Measurements from ENCODE around the gene GH1.
A peak's percentile ranks its signal among the peaks of the same experiment; 100 is the strongest.
"Not testable (repeated sequence)": the region's sequence is repeated elsewhere in the genome, so short reads cannot be mapped to it uniquely, and the experiment has no call there.

GH1 gene

DNA sequence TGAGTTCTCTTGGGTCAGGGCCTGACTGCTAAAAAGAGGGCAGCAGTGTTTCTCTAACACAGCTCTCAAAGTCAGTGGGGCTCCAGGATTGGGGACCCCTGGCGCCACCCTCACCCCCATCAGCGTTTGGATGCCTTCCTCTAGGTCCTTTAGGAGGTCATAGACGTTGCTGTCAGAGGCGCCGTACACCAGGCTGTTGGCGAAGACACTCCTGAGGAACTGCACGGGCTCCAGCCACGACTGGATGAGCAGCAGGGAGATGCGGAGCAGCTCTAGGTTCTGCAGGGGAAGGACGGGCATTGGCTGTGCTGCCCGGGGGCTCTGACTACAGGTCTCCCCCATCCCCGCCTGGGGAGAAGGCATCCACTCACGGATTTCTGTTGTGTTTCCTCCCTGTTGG, 993 bp downstream of the GH1 start:
- H3K27me3 ChIP-seq (replicated peaks): peaks cover 3% of the 10 kb centered on the region
- in situ Hi-C loops (cut with HindIII; ENCODE audit: low pct_ligation_motif_present, low sequenced_read_pairs): no loop called here
- no peak for DNase-seq
- TF ChIP-seq, protein P1, sequence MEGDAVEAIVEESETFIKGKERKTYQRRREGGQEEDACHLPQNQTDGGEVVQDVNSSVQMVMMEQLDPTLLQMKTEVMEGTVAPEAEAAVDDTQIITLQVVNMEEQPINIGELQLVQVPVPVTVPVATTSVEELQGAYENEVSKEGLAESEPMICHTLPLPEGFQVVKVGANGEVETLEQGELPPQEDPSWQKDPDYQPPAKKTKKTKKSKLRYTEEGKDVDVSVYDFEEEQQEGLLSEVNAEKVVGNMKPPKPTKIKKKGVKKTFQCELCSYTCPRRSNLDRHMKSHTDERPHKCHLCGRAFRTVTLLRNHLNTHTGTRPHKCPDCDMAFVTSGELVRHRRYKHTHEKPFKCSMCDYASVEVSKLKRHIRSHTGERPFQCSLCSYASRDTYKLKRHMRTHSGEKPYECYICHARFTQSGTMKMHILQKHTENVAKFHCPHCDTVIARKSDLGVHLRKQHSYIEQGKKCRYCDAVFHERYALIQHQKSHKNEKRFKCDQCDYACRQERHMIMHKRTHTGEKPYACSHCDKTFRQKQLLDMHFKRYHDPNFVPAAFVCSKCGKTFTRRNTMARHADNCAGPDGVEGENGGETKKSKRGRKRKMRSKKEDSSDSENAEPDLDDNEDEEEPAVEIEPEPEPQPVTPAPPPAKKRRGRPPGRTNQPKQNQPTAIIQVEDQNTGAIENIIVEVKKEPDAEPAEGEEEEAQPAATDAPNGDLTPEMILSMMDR (IDR thresholded peaks at IDR 0.05; ENCODE audit: low read depth, low read length, missing control alignments): no peak
- no peak overlapping the region for H3K4me3 ChIP-seq (ENCODE audit: low read depth, low read length)
- no peaks in the 10 kb centered on the region for H3K36me3 ChIP-seq (replicated peaks)
- H3K27ac ChIP-seq: no peak overlapping the region

DNA sequence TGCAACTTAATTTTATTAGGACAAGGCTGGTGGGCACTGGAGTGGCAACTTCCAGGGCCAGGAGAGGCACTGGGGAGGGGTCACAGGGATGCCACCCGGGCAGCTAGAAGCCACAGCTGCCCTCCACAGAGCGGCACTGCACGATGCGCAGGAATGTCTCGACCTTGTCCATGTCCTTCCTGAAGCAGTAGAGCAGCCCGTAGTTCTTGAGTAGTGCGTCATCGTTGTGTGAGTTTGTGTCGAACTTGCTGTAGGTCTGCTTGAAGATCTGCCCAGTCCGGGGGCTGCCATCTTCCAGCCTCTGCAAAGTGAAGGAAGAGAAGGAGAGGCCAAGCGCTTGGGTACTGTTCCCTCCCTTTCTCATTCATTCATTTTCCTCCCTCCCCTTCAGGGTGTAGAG, 1.4 kb downstream of the GH1 start:
- in situ Hi-C loops (cut with HindIII; ENCODE audit: low pct_ligation_motif_present, low sequenced_read_pairs); H3K4me3 ChIP-seq (ENCODE audit: low read depth, low read length); H3K36me3 ChIP-seq (replicated peaks); DNase-seq; H3K27me3 ChIP-seq (replicated peaks); H3K27ac ChIP-seq: not testable (repeated sequence)

DNA sequence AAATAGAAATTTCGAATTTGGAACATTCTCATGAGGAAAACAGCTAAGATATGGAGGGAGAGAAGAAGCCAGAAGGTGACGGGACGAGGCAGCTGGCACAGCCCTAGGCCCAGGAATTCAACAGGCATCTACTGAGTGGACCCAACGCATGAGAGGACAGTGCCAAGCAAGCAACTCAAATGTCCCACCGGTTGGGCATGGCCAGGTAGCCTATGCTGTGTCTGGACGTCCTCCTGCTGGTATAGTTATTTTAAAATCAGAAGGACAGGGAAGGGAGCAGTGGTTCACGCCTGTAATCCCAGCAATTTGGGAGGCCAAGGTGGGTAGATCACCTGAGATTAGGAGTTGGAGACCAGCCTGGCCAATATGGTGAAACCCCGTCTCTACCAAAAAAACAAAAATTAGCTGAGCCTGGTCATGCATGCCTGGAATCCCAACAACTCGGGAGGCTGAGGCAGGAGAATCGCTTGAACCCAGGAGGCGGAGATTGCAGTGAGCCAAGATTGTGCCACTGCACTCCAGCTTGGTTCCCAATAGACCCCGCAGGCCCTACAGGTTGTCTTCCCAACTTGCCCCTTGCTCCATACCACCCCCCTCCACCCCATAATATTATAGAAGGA, 2.0 kb downstream of the GH1 start:
- Histone ChIP-seq H3K27me3 (replicated peaks) (peaks cover 3% of the 10 kb centered on the region), H3K27ac (no peak overlapping the region), H3K4me3 (ENCODE audit: low read depth, low read length) (no peak overlapping the region), H3K36me3 (replicated peaks) (no peaks in the 10 kb centered on the region)
- in situ Hi-C loops (cut with HindIII; ENCODE audit: low pct_ligation_motif_present, low sequenced_read_pairs): no loop called here
- TF ChIP-seq, protein P1 (IDR thresholded peaks at IDR 0.05; ENCODE audit: low read depth, low read length, missing control alignments): no peak
- DNase-seq: no peak

DNA sequence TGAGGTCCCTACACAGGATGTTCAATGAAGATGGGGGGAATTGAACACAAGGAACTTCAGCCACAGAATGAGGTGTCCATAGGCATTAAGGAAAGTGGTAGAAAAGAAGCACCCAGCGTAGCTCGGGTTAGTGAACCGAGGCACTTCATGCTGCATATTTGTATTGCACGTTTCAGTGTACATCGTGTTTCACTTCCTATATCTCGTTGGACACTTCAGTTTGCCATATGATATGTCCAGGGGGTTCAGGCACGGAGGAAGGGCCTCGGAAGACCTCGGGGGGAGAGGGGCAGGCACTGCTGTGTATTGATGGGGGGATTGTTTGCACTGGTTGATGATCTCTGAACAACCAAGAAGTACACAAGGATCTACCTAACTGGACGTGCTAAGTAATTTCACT, 2.9 kb downstream of the GH1 start:
- H3K27ac ChIP-seq; DNase-seq; in situ Hi-C loops (cut with HindIII; ENCODE audit: low pct_ligation_motif_present, low sequenced_read_pairs); H3K4me3 ChIP-seq (ENCODE audit: low read depth, low read length); H3K36me3 ChIP-seq (replicated peaks); H3K27me3 ChIP-seq (replicated peaks): not testable (repeated sequence)

DNA sequence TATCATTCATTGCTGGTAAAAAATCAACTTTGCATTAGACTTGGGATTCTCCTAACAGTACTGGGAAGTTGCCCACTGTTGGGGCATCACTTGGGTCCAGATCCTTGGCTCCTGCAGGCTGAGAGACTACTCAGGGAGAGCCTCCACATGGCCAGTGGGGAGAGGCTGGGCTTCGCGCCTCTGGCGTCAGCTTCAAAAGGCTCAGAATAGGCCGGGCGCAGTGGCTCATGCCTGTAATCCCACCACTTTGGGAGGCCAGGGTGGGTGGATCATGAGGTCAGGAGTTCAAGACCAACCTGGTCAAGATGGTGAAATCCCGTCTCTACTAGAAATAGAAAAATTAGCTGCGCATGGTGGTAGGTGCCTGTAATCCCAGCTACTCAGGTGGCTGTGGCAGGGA, 4.2 kb downstream of the GH1 start:
- peaks cover 9% of the 10 kb centered on the region for H3K27me3 ChIP-seq (replicated peaks)
- no peak overlapping the region for H3K27ac ChIP-seq
- no peak overlapping the region for H3K4me3 ChIP-seq (ENCODE audit: low read depth, low read length)
- H3K36me3 ChIP-seq (replicated peaks): no peaks in the 10 kb centered on the region
- DNase-seq: no peak
- TF ChIP-seq, protein P1 (IDR thresholded peaks at IDR 0.05; ENCODE audit: low read depth, low read length, missing control alignments): no peak
- in situ Hi-C loops (cut with HindIII; ENCODE audit: low pct_ligation_motif_present, low sequenced_read_pairs): no loop called here

DNA sequence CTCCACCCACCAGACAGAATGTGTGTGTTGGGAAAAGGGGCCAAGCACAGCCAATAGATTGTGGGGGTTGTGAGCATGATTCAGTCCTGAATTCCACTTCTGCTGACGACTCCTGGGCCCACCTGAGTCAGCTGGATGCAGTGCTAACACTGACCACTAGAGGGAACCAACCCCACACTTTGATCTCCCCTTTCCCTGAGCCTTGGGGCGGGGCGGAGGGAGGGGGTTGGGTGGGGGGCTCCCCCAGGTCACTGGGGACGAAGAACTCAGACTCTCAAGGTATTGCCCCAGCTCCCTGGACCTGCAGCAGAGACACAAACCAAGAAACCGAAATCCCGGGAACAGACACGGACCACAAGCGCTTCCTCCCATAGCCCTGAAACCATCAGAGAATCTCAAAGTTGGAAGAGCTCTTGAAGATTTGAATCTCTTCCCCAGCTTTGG, 7.0 kb downstream of the GH1 start:
- Histone ChIP-seq H3K4me3 (ENCODE audit: low read depth, low read length) (no peak overlapping the region), H3K27me3 (replicated peaks) (peaks cover 6% of the 10 kb centered on the region), H3K27ac (no peak overlapping the region), H3K36me3 (replicated peaks) (no peaks in the 10 kb centered on the region)
- in situ Hi-C loops (cut with HindIII; ENCODE audit: low pct_ligation_motif_present, low sequenced_read_pairs): no loop called here
- peak; percentile 24 for DNase-seq
- TF ChIP-seq, protein P1 (IDR thresholded peaks at IDR 0.05; ENCODE audit: low read depth, low read length, missing control alignments): peak; percentile 76

DNA sequence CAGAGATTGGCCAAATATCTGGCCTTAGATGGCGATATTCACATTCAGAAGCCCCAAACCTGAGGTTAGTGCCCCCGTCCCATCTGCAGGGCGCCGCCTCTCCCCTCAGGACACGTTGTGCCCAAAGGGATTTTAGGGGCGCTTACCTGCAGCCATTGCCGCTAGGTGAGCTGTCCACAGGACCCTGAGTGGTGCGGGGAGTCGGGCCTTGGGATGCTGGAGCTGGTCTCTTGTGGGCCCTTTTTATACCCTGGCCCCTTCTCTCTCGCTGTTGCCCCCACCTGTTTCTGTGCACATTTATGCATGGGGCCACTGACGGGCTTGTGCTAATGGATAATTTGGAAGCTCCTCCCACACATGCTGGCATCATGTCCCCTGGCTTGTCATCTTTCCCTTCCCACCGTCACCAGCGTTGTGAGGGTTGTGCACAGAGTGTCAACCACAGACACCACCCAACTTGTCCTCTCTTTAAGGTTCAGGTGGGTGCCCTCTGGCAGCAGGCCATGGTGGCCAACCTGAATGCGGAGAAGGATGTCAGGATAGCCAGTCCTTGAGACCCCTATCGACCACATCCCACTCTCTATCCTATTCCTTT, 7.5 kb downstream of the GH1 start, which contains the start of gene CSHL1:
CSHL1 (minus strand) TSS at position 218 of the 595 bp plus-strand sequence; CDS start at position 156, 62 bp downstream.
- no peaks in the 10 kb centered on the region for H3K36me3 ChIP-seq (replicated peaks)
- no peak for DNase-seq
- no peak within 1 kb of the TSS for H3K4me3 ChIP-seq (ENCODE audit: low read depth, low read length)
- TF ChIP-seq, protein P1 (IDR thresholded peaks at IDR 0.05; ENCODE audit: low read depth, low read length, missing control alignments): no peak
- in situ Hi-C loops (cut with HindIII; ENCODE audit: low pct_ligation_motif_present, low sequenced_read_pairs): no loop called here
- no peak within 1 kb of the TSS for H3K27ac ChIP-seq
- peaks cover 6% of the 10 kb centered on the region for H3K27me3 ChIP-seq (replicated peaks)

All from brain microvascular endothelial cell (primary cell).